B cell (primary cell): ENCODE measurements around the gene PHACTR3. TPM values are rescaled to one million over a fixed set of nuclear protein-coding genes. Genes with fewer than 3 reads are reported as not detected.

Experiments
- ATAC-seq: fragments of 200-7000 bp; cut with Tn5 transposase; one replicate; pipeline ENCODE4 v1.10.0; 2021; ENCODE audit warnings: low read depth, mild to moderate bottlenecking, moderate number of reproducible peaks, moderate library complexity
- CTCF ChIA-PET: fragments of 350-600 bp; sonication (Branson Sonifier 250); formaldehyde crosslinking; loops from one replicate; lab custom pipeline; 2021; ENCODE audit warnings: antibody characterized with exemption, inconsistent platforms; lab: Charles Lee
- POLR2A ChIA-PET: fragments of 350-600 bp; sonication (Branson Sonifier 250); formaldehyde crosslinking; loops from one replicate; lab custom pipeline; 2021; ENCODE audit warnings: antibody characterized with exemption; lab: Charles Lee
- DNase-seq: peaks from one replicate; pipeline ENCODE4 v3.0.0; 2013
- H2AFZ ChIP-seq: 2 replicates; pipeline ENCODE4 v1.6.1; 2012; ENCODE audit warnings: mild to moderate bottlenecking, low read depth, low read length; ENCODE audit not compliant: insufficient read depth, poor library complexity, severe bottlenecking
- H3K27ac ChIP-seq, 2 donors: 1 replicate in 1 of 2; 2 replicates in 1 of 2; pipeline ENCODE4 v1.5.1; 2012 to 2013; ENCODE audit warnings: low read length in 2 of 2, mild to moderate bottlenecking in 2 of 2, moderate library complexity in 1 of 2
- H3K27me3 ChIP-seq, 4 experiments: fragments of 200-600 bp in 1 of 4; sonication (generic) in 1 of 4; replicated peaks in 1 of 4; 1 replicate in 2 of 4; 2 replicates in 2 of 4; pipeline versions ENCODE4 v1.6.1 to v1.7.0; 2013 to 2016; ENCODE audit warnings: low read length in 3 of 4, mild to moderate bottlenecking in 2 of 4, mixed read lengths in 1 of 4, moderate library complexity in 1 of 4; ENCODE audit not compliant: insufficient read depth in 4 of 4, control insufficient read depth in 3 of 4; ENCODE audit errors: control extremely low read depth in 1 of 4
- H3K36me3 ChIP-seq, 2 experiments: replicated peaks in 1 of 2; 1 replicate in 1 of 2; 2 replicates in 1 of 2; pipeline versions ENCODE4 v1.6.1 to v1.7.1; 2013; ENCODE audit warnings: low read length in 1 of 2; ENCODE audit not compliant: insufficient read depth in 2 of 2, control insufficient read depth in 1 of 2; ENCODE audit errors: control extremely low read depth in 1 of 2, extremely low read depth in 1 of 2
- H3K4me1 ChIP-seq, 2 donors: fragments of 200-600 bp in 1 of 2; sonication (generic) in 1 of 2; 1 replicate in 1 of 2; 2 replicates in 1 of 2; pipeline versions ENCODE4 v1.5.1 to v1.6.1; 2013 to 2017; ENCODE audit warnings: low read length in 2 of 2; ENCODE audit not compliant: control insufficient read depth in 2 of 2, insufficient read depth in 2 of 2
- H3K4me2 ChIP-seq: replicated peaks from 2 replicates; pipeline ENCODE3; 2012; ENCODE audit warnings: mild to moderate bottlenecking, low read depth, low read length; ENCODE audit not compliant: poor library complexity, severe bottlenecking
- H3K4me3 ChIP-seq, 5 experiments: fragments of 200-600 bp in 1 of 5; sonication (generic) in 1 of 5; 1 replicate in 3 of 5; 2 replicates in 2 of 5; pipeline versions ENCODE4 v1.5.1 to v1.7.0; 2011 to 2016; ENCODE audit warnings: low read length in 4 of 5, mild to moderate bottlenecking in 4 of 5, low read depth in 2 of 5, control low read depth in 1 of 5, moderate library complexity in 1 of 5; ENCODE audit not compliant: insufficient read depth in 1 of 5; ENCODE audit errors: control extremely low read depth in 1 of 5, extremely low read depth in 1 of 5
- H3K79me2 ChIP-seq: fragments of 200-600 bp; sonication (generic); one replicate; pipeline ENCODE4 v1.6.0; 2016; ENCODE audit warnings: low read length; ENCODE audit not compliant: control insufficient read depth, insufficient read depth
- H3K9ac ChIP-seq: fragments of 200-600 bp; sonication (generic); 2 replicates; pipeline ENCODE4 v1.6.1; 2017; ENCODE audit warnings: mild to moderate bottlenecking, low read length, moderate library complexity
- H3K9me3 ChIP-seq, 3 donors: one replicate each; pipeline versions ENCODE4 v1.6.1 to v1.7.1; 2013; ENCODE audit warnings: low read length in 2 of 3; ENCODE audit not compliant: control insufficient read depth in 2 of 3, insufficient read depth in 1 of 3; ENCODE audit errors: control extremely low read depth in 1 of 3
- H4K20me1 ChIP-seq: 2 replicates; pipeline ENCODE4 v1.6.0; 2012; ENCODE audit warnings: mild to moderate bottlenecking, low read length; ENCODE audit not compliant: insufficient read depth, control insufficient read depth, poor library complexity, severe bottlenecking
- H3K27ac Mint-ChIP-seq: one replicate; pipeline ENCODE4 v1.8.0; 2021; ENCODE audit warnings: mixed read lengths
- H3K27me3 Mint-ChIP-seq: one replicate; pipeline ENCODE4 v1.8.0; 2021; ENCODE audit warnings: mixed read lengths
- H3K4me1 Mint-ChIP-seq: one replicate; pipeline ENCODE4 v1.8.0; 2021; ENCODE audit warnings: mixed read lengths
- H3K4me3 Mint-ChIP-seq: one replicate; pipeline ENCODE4 v1.8.0; 2021; ENCODE audit warnings: mixed read lengths
- H3K9me3 Mint-ChIP-seq: one replicate; pipeline ENCODE4 v1.8.0; 2022; ENCODE audit warnings: mixed read lengths; ENCODE audit not compliant: insufficient read depth
- EZH2 ChIP-seq: IDR thresholded peaks from 2 replicates; pipeline ENCODE4 v1.6.1; 2012; ENCODE audit warnings: borderline replicate concordance, low read depth, mild to moderate bottlenecking, moderate library complexity, low read length; ENCODE audit not compliant: insufficient read depth, poor library complexity, severe bottlenecking
- WGBS: methylation state at CpG from one replicate; pipeline ENCODE4 v1.1.5; 2013; ENCODE audit warnings: missing lambda C conversion rate; ENCODE audit not compliant: insufficient coverage; 5-methylcytosine and 5-hydroxymethylcytosine counted together
- intact Hi-C: fragments of 100-400 bp; cut with micrococcal nuclease; formaldehyde crosslinking; loops from one replicate; pipeline ENCODE4 v1.10.0; 2022
- polyA plus RNA-seq: library from polyadenylated mRNA; depleted of rRNA; stranded (reverse); fragments of >200 nt; gene quantifications from 2 replicates; pipeline ENCODE4 v1.2.3, GENCODE V29; 2012
- total RNA-seq, 2 donors: library from RNA; stranded (reverse); fragments of 120-200 nt in 1 of 2; gene quantifications; 1 replicate in 1 of 2; 2 replicates in 1 of 2; pipeline versions ENCODE4 v1.2.3 to v1.2.4, GENCODE V29; 2013 to 2022
- TF ChIP-seq, protein P1 (sequence below): fragments of 200-600 bp; IDR thresholded peaks from one replicate; pipeline ENCODE4 v1.8.0; 2022; ENCODE audit warnings: antibody characterized with exemption, mild to moderate bottlenecking

Gene PHACTR3
- total and polyA plus RNA-seq, 2 donors (not counting 1 experiment from before 2014, with no cell fraction given): not detected

GRCh38 chr20:59880198-59880597 is 275.9 kb downstream of the PHACTR3 start:
- no peaks in the 10 kb centered on the region for H3K27me3 ChIP-seq
- H3K79me2 ChIP-seq: no peaks in the 10 kb centered on the region
- Mint-ChIP-seq H3K27ac (no peak overlapping the region), H3K4me3 (no peak overlapping the region), H3K4me1 (no peaks in the 10 kb centered on the region), H3K9me3 (no peaks in the 10 kb centered on the region), H3K27me3 (peaks cover 4% of the 10 kb centered on the region)
- TF ChIP-seq, protein P1, sequence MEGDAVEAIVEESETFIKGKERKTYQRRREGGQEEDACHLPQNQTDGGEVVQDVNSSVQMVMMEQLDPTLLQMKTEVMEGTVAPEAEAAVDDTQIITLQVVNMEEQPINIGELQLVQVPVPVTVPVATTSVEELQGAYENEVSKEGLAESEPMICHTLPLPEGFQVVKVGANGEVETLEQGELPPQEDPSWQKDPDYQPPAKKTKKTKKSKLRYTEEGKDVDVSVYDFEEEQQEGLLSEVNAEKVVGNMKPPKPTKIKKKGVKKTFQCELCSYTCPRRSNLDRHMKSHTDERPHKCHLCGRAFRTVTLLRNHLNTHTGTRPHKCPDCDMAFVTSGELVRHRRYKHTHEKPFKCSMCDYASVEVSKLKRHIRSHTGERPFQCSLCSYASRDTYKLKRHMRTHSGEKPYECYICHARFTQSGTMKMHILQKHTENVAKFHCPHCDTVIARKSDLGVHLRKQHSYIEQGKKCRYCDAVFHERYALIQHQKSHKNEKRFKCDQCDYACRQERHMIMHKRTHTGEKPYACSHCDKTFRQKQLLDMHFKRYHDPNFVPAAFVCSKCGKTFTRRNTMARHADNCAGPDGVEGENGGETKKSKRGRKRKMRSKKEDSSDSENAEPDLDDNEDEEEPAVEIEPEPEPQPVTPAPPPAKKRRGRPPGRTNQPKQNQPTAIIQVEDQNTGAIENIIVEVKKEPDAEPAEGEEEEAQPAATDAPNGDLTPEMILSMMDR: no peak
- TF ChIP-seq EZH2: no peak
- DNase-seq (no peak), ATAC-seq (no peak)
- no peak overlapping the region for H2AFZ ChIP-seq
- POLR2A ChIA-PET: no interaction called here
- CTCF ChIA-PET: no interaction called here
- no CpG with 5 or more reads among the region's 1 CpG for WGBS
- H3K9me3 ChIP-seq: no peaks in the 10 kb centered on the region
- H3K9ac ChIP-seq: no peak overlapping the region
- H4K20me1 ChIP-seq: no peaks in the 10 kb centered on the region
- no peaks in the 10 kb centered on the region for H3K4me1 ChIP-seq
- H3K36me3 ChIP-seq: no peaks in the 10 kb centered on the region
- H3K4me3 ChIP-seq: no peak overlapping the region
- no peak overlapping the region for H3K27ac ChIP-seq
- H3K4me2 ChIP-seq: no peak overlapping the region
- intact Hi-C loops: no loop called here

DNA sequence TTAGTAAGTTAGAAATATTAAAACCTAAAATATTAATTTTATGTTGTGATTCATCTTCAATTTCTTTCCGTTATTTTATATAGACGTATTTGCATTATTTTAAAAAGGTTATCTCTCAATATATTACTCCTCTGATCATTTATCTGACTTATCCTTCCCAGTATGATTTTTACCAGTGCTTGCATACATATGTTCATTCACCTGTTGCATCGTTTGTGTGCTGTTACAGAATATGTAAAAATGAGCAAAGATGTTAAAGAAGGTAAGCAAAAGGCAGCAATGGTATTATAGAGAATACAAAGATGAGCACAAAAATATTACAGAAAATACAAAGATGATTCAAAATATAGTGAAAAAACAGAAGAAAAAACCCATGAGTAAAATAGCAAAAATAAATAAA is 280.2 kb downstream of the PHACTR3 start:
- H3K9me3 Mint-ChIP-seq: peaks cover under 1% of the 10 kb centered on the region
- TF ChIP-seq, protein P1: no peak
- no peak for TF ChIP-seq EZH2
- ChIA-PET CTCF (no interaction called here), POLR2A (no interaction called here)
- no peaks in the 10 kb centered on the region for H3K27me3 Mint-ChIP-seq
- Histone ChIP-seq H3K9me3 (peaks cover 0 to 1% (median 0%) of the 10 kb centered on the region in 3 donors), H3K4me1 (no peaks in the 10 kb centered on the region), H3K27ac (no peak overlapping the region), H3K4me3 (no peak overlapping the region), H3K36me3 (no peaks in the 10 kb centered on the region), H3K27me3 (no peaks in the 10 kb centered on the region), H2AFZ (no peak overlapping the region), H3K9ac (no peak overlapping the region), H4K20me1 (no peaks in the 10 kb centered on the region), H3K79me2 (no peaks in the 10 kb centered on the region), H3K4me2 (no peak overlapping the region)
- no peak overlapping the region for H3K27ac Mint-ChIP-seq
- no peaks in the 10 kb centered on the region for H3K4me1 Mint-ChIP-seq
- intact Hi-C loops: no loop called here
- ATAC-seq (no peak), DNase-seq (no peak)
- no CpG with 5 or more reads among the region's 3 CpGs for WGBS
- no peak overlapping the region for H3K4me3 Mint-ChIP-seq
